Activated effector memory CD4-positive, alpha-beta T cell treated with anti-CD3 and anti-CD28 coated beads, Interleukin-2, amount 50 U/mL, for 16 hours (primary cell): ENCODE results near the gene LRRC66.

ENCODE experiments used
- DNase-seq: peaks from one replicate; pipeline ENCODE4 v3.0.0-alpha.2; 2020

The LRRC66 gene

DNA sequence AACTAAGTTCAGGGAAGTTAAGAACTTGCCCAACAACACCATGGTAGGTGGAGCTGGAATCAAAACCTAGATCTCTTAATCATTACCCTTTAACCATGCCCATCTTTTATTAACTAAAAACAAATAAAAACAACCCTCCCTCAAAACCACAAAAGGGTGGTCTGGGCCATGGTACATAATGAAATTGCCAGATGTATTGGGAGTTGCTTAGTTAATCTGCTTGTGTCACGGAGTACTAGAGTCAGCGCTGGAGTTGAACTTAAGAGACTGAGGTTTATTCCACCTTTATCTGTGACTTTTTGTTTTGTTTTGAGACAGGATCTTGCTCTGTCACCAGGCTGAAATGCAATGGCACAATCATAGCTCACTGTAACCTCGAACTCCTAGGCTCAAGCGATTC is 13.3 kb downstream of the LRRC66 start:
- DNase-seq, result no peak

DNA sequence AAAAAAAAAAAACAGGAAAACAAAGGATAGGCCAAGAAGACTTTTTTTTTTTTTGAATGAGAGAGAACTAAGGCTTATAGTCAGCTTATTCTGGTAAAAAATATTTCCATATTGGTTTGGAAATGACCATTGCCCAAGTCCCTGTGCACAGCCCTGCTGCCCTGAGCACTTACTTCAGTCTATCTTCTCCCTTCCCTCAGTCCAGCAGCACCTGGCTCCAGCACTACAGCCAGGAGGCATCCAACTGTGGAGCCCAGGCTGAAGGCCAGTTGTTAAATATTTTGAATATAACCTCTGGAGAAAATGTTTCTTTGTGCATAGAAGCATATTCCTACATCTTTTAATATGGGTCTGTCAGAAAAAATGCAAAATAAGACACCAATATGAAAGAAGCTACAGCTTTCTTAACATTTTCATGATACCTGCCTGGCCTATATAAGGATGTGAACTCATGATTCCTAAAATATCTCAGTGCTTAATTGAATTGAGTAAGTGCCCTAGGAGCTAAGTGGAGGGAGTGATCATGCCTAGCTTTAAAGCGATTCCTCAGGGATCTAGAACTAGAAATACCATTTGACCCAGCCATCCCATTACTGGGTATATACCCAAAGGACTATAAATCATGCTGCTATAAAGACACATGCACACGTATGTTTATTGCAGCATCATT is 14.4 kb downstream of the LRRC66 start:
- DNase-seq, result no peak

- DNase-seq, result no peak
These were observed 15.7 kb downstream of the LRRC66 start for GRCh38 chr4:52004414-52004813.

- no peak for DNase-seq
These were observed 18.5 kb downstream of the LRRC66 start for GRCh38 chr4:52001616-52002015.

GRCh38 chr4:51999250-51999649 is 20.9 kb downstream of the LRRC66 start:
- no peak for DNase-seq

- no peak for DNase-seq
These were observed 21.3 kb downstream of the LRRC66 start for GRCh38 chr4:51998837-51999236.

- no peak for DNase-seq
These were observed 22.5 kb downstream of the LRRC66 start for GRCh38 chr4:51997647-51998046.

- DNase-seq, result no peak
These were observed 24.4 kb downstream of the LRRC66 start for GRCh38 chr4:51995647-51996220.

DNA sequence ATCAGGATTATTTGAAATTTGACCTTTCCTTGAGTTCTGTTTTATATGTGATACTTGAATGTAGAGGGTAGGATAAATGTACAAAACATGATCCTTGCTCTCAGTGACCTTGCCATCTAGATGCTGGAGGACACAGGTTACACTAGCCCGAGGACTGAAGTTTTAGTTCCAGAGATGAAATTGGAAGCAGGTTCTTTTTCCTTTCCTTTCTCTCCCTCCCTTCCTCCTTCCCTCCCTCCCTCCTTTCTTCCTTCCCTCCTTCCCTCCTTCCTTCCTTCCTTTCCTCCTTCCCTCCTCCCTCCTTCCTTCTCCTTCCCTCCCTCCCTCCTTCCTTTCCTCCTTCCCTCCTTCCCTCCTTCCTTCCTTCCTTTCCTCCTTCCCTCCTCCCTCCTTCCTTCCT is 54.3 kb downstream of the LRRC66 start:
- DNase-seq, result no peak

DNA sequence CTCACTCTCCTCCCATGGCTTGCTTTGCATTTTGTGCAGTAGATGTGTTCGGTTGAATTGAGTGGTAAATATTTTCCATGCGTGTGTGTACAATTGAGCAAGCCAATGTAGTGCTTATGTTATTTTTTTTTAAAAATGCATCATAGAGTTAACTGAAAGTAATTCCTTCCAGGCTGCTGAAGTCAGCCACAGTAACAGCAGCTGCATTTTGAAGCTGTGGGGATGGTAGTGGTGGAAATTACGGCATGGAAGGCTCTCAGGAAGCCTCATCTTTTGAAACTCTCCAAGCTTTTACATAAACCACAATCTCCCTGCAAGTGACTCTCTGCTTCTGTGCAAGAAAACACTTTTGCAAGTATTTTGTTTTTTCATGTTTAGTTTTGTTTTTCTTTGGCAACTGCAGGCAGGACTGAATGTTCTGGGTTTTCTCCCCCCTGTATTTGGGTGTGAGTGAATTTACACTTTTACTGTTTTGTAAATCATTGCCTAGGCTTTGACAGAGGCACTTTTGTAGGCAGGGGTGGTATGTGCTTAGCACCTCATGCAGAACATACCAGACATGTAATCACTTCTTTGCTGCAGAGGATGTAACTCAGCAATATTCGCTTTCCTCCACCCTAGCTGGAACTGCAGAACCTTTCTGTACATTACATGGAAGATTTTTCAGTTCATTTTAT is 56.2 kb downstream of the LRRC66 start:
- DNase-seq, result no peak

- DNase-seq, result no peak
These were observed 59.7 kb downstream of the LRRC66 start for GRCh38 chr4:51960486-51960885.

DNA sequence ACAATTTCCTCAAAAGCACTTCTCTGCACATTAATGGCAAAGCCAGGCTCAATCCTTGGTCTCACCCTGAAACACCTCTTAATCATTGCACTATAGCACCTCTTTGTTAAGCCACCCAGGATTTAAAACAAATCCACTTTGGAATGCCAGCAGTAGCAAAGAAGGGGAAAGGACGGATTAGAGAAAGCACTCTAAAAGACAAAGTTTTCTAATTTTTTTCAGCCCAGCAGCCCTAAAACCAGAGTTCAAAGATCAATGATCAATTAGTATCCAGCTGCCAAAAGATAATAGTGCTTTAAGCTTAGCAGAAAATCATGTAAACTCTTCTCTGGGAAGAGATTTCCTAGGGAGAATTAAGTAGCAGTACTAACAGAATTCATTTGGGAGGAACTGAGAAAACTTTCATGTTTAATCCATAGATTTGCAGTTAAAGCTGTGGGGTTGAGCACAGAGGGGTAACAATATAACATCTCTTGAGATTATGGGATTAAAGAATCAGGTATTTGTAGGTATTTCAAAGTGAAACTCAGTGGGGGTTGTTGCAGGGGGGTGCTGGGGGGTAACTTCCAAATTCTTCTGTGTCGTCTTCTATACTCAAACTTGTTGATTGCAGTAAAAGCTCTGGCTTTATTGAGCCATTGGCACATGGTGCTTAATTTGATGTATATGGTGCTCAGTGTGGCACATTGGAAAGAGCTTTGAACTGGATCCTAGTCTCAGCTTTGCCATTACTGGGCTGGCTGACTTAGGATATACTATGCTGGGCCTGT is 61.8 kb downstream of the LRRC66 start:
- no peak for DNase-seq
